GM12864 (cell line): Measurements from ENCODE around the gene MSI2.
"Not testable (repeated sequence)": the region's sequence is repeated elsewhere in the genome, so short reads cannot be mapped to it uniquely, and the experiment has no call there.

ENCODE experiments used
- DNase-seq: peaks from one replicate; pipeline ENCODE4 v3.0.0-alpha.2; 2011; ENCODE audit warnings: low read depth
- H3K4me3 ChIP-seq: 2 replicates; pipeline ENCODE4 v1.5.1; 2011; ENCODE audit warnings: mild to moderate bottlenecking, low read depth, low read length, control low read depth
- TF ChIP-seq, protein P1 (sequence below): IDR thresholded peaks from 2 replicates; pipeline ENCODE4 v1.5.1; 2011; ENCODE audit warnings: low read depth, mild to moderate bottlenecking, moderate library complexity, low read length, control low read depth, inconsistent platforms; ENCODE audit errors: missing control alignments

The MSI2 gene

DNA sequence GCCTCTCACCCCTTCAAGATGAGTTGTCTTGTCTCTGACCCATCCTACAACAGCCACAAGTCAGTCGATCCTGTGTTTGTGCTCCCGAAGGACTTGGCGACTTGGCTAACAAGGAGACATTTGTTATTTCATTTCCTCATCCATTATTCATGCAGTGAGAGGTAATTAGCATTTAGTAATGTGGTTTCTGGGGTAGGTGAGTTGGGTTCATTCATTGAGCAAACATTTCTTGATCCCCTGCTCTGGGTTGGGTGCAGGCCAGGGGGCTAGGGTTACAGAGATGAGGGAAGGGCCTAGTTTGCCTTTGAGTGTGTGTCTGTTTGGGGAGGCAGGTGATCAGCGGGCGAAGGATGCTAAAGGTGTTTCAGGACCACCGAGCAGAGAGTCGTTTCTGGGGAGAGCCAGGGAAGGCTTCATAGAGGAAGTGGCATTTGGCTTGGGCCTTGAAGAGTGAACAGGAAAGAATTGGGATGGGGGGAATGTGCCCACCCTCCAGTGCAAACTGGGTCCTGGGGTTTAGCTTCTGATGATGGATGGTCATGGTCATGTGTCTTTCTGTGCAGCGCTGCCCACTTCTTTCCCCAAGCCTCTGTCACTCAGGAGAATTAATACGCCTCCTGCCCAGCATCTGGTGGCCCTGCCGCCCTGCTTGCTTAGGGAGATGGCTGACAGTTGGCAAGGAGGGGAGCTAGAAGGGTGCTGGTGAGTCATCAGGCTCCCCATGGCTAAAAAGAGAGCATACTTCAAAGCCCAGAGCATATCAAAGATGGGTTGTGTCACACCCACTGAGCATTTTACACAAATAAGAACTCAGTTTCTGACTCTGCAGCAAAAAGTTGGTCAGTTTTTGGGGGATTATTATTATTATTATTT, 38.5 kb downstream of the MSI2 start:
- no peak for DNase-seq
- TF ChIP-seq, protein P1, sequence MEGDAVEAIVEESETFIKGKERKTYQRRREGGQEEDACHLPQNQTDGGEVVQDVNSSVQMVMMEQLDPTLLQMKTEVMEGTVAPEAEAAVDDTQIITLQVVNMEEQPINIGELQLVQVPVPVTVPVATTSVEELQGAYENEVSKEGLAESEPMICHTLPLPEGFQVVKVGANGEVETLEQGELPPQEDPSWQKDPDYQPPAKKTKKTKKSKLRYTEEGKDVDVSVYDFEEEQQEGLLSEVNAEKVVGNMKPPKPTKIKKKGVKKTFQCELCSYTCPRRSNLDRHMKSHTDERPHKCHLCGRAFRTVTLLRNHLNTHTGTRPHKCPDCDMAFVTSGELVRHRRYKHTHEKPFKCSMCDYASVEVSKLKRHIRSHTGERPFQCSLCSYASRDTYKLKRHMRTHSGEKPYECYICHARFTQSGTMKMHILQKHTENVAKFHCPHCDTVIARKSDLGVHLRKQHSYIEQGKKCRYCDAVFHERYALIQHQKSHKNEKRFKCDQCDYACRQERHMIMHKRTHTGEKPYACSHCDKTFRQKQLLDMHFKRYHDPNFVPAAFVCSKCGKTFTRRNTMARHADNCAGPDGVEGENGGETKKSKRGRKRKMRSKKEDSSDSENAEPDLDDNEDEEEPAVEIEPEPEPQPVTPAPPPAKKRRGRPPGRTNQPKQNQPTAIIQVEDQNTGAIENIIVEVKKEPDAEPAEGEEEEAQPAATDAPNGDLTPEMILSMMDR: no peak
- no peak overlapping the region for H3K4me3 ChIP-seq

DNA sequence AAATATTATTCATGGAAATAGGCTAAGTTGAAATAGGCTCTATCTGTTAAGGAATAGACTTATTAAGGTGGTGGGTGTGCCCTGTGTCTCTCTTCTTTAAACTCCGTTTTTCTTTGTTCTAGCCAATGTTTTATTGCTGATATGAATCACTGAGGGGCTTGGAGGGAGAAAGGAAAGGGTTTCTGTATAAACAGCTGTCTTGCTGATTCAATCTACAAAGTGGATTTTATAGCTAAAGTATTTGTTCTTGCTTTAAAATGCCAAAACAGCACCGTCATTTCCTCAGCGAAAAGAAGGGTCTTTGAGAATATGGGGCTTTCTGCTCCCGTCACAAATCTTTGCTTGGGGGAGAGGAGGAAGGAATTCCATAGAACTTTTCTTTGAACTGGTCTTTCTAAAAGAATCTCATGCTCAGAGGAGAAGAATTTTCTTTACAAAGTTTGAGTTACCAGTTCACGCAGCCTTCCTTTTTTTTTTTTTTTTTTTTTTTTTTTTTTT, 39.3 kb downstream of the MSI2 start:
- H3K4me3 ChIP-seq: no peak overlapping the region
- TF ChIP-seq, protein P1: no peak
- DNase-seq: no peak

DNA sequence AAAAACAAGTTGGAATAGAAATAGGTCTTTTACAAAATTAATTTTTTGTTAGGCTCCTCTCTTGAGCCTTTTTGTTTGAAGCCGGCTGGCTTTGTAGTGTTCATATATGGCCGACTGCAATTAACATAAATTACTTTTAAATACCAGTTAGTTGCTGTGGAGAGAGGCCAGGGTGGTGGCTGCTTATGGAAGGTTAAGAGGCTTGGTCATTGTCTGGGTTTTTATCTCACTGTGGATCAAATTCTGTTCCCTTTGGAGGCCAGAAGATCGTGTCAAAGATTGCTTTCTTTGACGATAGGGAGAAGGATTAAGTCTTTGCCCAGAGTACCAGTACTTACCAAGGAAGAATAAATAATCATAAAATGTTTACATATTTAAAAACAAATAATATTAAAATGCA, 39.9 kb downstream of the MSI2 start:
- TF ChIP-seq, protein P1: no peak
- H3K4me3 ChIP-seq: no peak overlapping the region
- no peak for DNase-seq

DNA sequence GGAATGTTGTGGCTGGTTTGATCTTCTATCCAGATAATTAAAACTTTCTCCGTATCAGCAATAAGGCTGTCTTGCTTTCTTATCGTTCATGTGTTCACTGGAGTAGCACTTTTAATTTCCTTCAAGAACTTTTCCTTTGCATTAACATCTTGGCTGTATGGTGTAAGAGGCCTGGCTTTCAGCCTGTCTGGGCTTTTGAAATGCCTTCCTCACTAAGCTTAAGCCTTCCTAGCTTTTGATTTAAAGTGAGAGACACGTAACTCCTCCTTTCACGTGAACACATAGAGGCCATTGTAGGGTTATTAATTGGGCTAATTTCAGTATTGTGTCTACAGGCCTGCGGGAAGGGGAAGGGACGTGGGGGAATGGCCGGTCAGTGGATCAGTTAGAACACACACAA, 42.9 kb downstream of the MSI2 start:
- DNase-seq: no peak
- H3K4me3 ChIP-seq: no peak overlapping the region
- TF ChIP-seq, protein P1: no peak

DNA sequence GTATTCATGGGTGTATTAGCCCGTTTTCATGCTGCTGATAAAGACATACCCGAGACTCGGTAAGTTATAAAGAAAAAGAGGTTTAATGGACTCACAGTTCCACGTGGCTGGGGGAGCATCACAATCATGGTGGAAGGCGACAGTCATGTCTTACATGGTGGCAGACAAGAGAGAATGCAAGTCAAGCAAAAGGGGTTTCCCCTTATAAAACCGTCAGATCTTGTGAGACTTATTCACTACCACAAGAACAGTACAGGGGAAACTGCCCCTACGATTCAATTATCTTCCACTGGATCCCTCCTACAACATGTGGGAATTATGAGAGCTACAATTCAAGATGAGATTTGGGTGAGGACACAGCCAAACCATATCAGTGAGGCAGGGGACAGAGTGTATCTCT, 44.3 kb downstream of the MSI2 start:
- DNase-seq, H3K4me3 ChIP-seq: not testable (repeated sequence)

DNA sequence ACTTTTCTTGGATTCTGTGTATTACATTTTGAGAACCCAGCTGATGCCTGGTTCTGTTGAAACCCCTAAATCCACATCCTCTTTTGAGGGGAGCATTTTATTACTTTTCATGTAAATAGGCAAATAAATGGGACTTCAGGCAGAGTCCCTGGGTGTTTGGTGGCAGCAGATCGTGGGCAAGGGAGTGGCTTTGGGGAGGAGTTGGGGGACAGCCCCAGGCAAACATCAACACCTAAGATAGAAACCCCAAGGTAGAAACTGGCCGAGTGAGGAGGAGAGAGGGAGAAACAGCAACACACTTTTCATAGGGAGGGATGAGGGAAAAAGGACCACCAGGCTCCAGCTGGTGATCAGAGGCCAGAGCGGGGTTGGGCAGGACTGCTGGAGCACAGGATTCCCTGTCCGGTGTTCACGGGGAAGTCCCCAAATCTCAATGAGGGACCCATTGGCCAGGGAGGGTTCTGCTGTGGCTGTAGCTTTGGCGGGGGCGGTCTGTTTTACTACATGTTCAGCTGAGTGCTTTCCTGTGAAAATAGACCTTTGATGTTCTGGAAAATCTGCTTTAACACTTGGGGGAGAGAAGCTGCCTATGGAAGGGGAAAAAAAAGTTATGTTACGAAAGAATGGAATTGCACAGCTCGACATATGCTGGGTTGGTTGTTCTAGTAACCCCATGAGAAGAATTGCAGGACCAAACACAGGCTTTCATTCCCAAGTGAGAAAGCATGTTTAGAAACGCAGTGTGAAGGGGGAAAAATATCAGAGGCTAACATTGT, 46.6 kb downstream of the MSI2 start:
- TF ChIP-seq, protein P1: no peak
- no peak for DNase-seq
- H3K4me3 ChIP-seq: no peak overlapping the region

DNA sequence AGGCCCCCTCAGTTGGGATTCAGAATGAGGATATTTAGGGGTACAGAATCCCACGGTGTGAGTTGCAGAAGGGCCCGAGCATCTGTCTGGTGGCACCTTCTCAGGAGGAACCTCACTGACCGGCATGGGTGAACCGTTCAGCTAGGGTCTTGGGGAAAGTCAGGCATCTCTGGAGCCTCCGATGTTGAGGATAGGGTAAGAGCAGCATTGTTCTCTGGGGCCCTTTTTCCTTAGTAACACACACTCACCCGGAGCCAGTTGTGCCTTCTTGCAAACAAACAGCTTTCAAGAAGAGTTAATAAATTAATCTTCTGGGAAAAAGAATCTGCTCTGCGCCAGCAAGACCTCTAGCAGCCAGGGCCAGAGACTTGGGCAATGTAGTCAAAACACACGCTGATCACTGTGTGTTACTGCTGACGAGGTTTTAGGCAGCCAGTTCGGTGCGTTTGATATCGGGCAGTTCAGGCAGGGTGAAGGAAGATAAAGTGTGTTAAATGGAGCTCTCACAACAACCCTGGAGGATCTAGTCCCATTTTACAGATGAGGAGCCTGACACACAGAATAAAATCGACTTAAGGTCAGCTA, 48.9 kb downstream of the MSI2 start:
- no peak overlapping the region for H3K4me3 ChIP-seq
- no peak for DNase-seq
- TF ChIP-seq, protein P1: no peak
